ENCODE data around the gene GCN1. TPM values are rescaled to one million over a fixed set of nuclear protein-coding genes. Genes with fewer than 3 reads are reported as not detected.

GCN1 gene
- total and polyA plus RNA-seq, 2 of the 8 experiments (the other 6 are each of a cell fraction or from before 2014, with no cell fraction given), result 61.4 to 133 TPM

DNA sequence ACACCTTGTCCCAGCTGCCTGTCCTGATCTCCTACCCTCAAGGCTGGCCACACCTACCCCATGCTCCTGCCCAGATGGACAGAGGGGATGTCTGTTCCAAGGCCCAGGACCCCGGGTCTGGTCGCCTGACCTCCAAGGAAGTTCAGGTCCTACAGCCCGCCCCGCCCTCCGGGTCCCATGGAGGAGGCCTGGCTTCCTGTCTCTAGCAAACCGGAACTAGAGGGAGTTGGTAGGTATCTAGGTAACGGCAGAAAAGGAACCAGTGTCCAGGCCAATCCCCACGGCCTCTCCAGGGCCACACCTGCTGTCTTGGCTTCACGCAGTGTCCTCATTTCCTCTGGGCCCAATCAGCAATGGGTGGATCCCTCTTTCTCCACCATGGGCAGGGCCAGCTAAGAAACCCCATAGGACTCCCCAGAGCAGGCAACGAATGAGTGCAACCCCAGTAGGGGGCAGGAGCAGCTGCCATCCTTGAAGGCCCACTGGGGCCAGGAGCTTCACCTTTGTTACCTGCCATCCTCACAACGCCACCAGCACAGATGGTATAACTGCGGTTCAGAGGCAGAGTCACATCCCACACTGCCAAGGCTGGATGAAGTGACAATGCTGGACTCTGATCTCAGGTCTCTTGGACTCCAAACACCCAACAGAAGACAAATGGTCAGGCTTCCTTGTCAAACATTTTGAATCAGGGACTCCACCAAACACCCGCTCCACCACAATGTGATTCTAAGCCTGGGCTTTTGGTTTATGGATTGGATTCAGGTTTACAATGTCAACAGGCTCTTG lies 31.5 kb upstream of the GCN1 start:
- no peak for TF ChIP-seq HDAC6 (IDR thresholded peaks at IDR 0.05; ENCODE audit: low read depth, low read length)
- peak in 1 of 2 experiments; percentile 13; a peak in 1 of 4 replicates for TF ChIP-seq RAD21 (IDR thresholded peaks at IDR 0.05 in 1 of 2, conservative IDR thresholded peaks at IDR 0.05 in 1 of 2; ENCODE audit: low read depth in 2 of 2, low read length in 2 of 2)
- TF ChIP-seq RFX5 (IDR thresholded peaks at IDR 0.05; ENCODE audit: borderline replicate concordance, low read depth, low read length), result no peak
- TF ChIP-seq EP300 (IDR thresholded peaks at IDR 0.05; ENCODE audit: borderline replicate concordance in 1 of 2, low read depth in 2 of 2, low read length in 2 of 2), result no peak
- TF ChIP-seq, protein P1, sequence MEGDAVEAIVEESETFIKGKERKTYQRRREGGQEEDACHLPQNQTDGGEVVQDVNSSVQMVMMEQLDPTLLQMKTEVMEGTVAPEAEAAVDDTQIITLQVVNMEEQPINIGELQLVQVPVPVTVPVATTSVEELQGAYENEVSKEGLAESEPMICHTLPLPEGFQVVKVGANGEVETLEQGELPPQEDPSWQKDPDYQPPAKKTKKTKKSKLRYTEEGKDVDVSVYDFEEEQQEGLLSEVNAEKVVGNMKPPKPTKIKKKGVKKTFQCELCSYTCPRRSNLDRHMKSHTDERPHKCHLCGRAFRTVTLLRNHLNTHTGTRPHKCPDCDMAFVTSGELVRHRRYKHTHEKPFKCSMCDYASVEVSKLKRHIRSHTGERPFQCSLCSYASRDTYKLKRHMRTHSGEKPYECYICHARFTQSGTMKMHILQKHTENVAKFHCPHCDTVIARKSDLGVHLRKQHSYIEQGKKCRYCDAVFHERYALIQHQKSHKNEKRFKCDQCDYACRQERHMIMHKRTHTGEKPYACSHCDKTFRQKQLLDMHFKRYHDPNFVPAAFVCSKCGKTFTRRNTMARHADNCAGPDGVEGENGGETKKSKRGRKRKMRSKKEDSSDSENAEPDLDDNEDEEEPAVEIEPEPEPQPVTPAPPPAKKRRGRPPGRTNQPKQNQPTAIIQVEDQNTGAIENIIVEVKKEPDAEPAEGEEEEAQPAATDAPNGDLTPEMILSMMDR (IDR thresholded peaks at IDR 0.05; ENCODE audit: control extremely low read depth in 1 of 3, insufficient read depth in 1 of 3, low read depth in 1 of 3, low read length in 3 of 3), result peak in 1 of 3 experiments; percentile 27; a peak in 1 of 4 replicates
- no peak for TF ChIP-seq POLR2A (IDR thresholded peaks at IDR 0.05; ENCODE audit: control extremely low read depth in 1 of 2, low read depth in 2 of 2, low read length in 2 of 2)
- no peak for TF ChIP-seq TAF1 (IDR thresholded peaks at IDR 0.05; ENCODE audit: low read depth, low read length)
- no peak for TF ChIP-seq SP1 (IDR thresholded peaks at IDR 0.05; ENCODE audit: low read depth, low read length)
- Histone ChIP-seq H3K79me2 (ENCODE audit: control insufficient read depth in 1 of 2, insufficient read depth in 2 of 2, low read length in 2 of 2) (peaks cover 0 to 29% of the 10 kb centered on the region in 2 experiments; a peak in 2 of 4 replicates), H4K20me1 (replicated peaks in 1 of 2; ENCODE audit: control insufficient read depth in 1 of 2, insufficient read depth in 2 of 2, low read length in 2 of 2) (peaks cover 6 to 14% of the 10 kb centered on the region in 2 experiments)

More for the DNA sequence above, 31.5 kb upstream of the GCN1 start:
- H4K8ac ChIP-seq (ENCODE audit: extremely low read depth, insufficient read depth, low read length), result peak overlapping the region; percentile 8; the same call in 1 of the 2 replicates
- no peak overlapping the region for H3K27ac ChIP-seq (ENCODE audit: low read depth, low read length)
- H3K36me3 ChIP-seq (ENCODE audit: control insufficient read depth in 2 of 4, insufficient read depth in 4 of 4, low read length in 3 of 4), result peaks cover 10 to 20% (median 17%) of the 10 kb centered on the region in 4 experiments; a peak in 7 of 8 replicates
- no peak overlapping the region for H2BK15ac ChIP-seq (ENCODE audit: low read length)
- H2BK120ac ChIP-seq (replicated peaks; ENCODE audit: low read depth, low read length), result no peak overlapping the region
- H2BK5ac ChIP-seq (ENCODE audit: low read depth, low read length), result no peak overlapping the region
- no peak overlapping the region for H3K18ac ChIP-seq (ENCODE audit: extremely low read depth, low read length)
- no peaks in the 10 kb centered on the region for H3K9me3 ChIP-seq (ENCODE audit: insufficient read depth in 2 of 2, low read depth in 1 of 2, low read length in 1 of 2)
- ChIA-PET POLR2A (ENCODE audit: partially characterized antibody) (interaction anchor here (1.2 to 88.3 kb wide), 6 partner anchors 7 to 107 kb away, joined by 3 to 4270 read pairs (median 38); partner anchors contain the start of genes GCN1, PXN, RNU4-1 and RNU4-2), CTCF (ENCODE audit: partially characterized antibody) (interaction anchor here (0.9 to 17.8 kb wide), 12 partner anchors 10 to 204 kb away, joined by 3 to 930 read pairs (median 6); partner anchors contain the start of genes PXN, RNU4-1, RNU4-2 and RPLP0)
- H4K5ac ChIP-seq (ENCODE audit: insufficient read length, low read depth, low read length), result no peak overlapping the region
- H3K23me2 ChIP-seq (ENCODE audit: low read depth, low read length), result no peaks in the 10 kb centered on the region; the same call in 1 of the 2 replicates
- H3K79me1 ChIP-seq (ENCODE audit: low read depth, low read length), result no peaks in the 10 kb centered on the region; the same call in 1 of the 2 replicates
- DNase-seq (ENCODE audit: low read depth in 1 of 2, low spot score in 2 of 2) (no peak), FAIRE-seq (no peak)
- peaks cover 14 to 47% (median 28%) of the 10 kb centered on the region in 4 experiments for H3K4me1 ChIP-seq (replicated peaks in 1 of 4; ENCODE audit: control insufficient read depth in 3 of 4, insufficient read depth in 4 of 4, low read length in 3 of 4)
- no peak overlapping the region for H3K14ac ChIP-seq (ENCODE audit: insufficient read length)
- 89% methylated on average over 13 of the region's 13 CpGs; no CpG with 5 or more reads in 1 of the 2 experiments for WGBS, 2 experiments (ENCODE audit: extremely low coverage in 1 of 2, insufficient coverage in 1 of 2, insufficient read length in 1 of 2, insufficient replicate concordance in 2 of 2, low coverage in 1 of 2, low lambda C conversion rate in 2 of 2, missing lambda C conversion rate in 1 of 2)
- H2BK20ac ChIP-seq (ENCODE audit: low read length), result no peak overlapping the region
- no peak overlapping the region for H3K23ac ChIP-seq (ENCODE audit: insufficient read length)
- no peak overlapping the region for H3K4me3 ChIP-seq (ENCODE audit: extremely low read depth in 1 of 4, insufficient read depth in 2 of 4, low read depth in 3 of 4, low read length in 4 of 4)
- H3K56ac ChIP-seq (replicated peaks; ENCODE audit: insufficient read length, low read depth, low read length), result no peak overlapping the region
- H2BK12ac ChIP-seq (ENCODE audit: low read depth, low read length), result 0 out of 2 replicates have a peak overlapping the region, but pooled peaks have one; percentile 23
- H3K27me3 ChIP-seq (replicated peaks in 1 of 4; ENCODE audit: control insufficient read depth in 3 of 4, extremely low read depth in 1 of 4, insufficient read depth in 3 of 4, low read length in 3 of 4), result no peaks in the 10 kb centered on the region
- H2AK5ac ChIP-seq (ENCODE audit: low read depth, low read length), result no peak overlapping the region
- H3K9ac ChIP-seq (replicated peaks in 1 of 4; ENCODE audit: extremely low read depth in 1 of 4, low read depth in 3 of 4, low read length in 3 of 4), result no peak overlapping the region
- H3K4ac ChIP-seq (replicated peaks; ENCODE audit: insufficient read length, low read depth, low read length), result no peak overlapping the region
- no peak overlapping the region for H4K91ac ChIP-seq (replicated peaks; ENCODE audit: insufficient read length, low read length)
- H2AFZ ChIP-seq (ENCODE audit: low read length), result no peak overlapping the region
- no peak overlapping the region for H3K4me2 ChIP-seq (ENCODE audit: insufficient read depth in 1 of 2, low read depth in 2 of 2, low read length in 2 of 2)

Measured in H1 (cell line).